ENCODE data around the gene GNAT1. TPM values are rescaled to one million over a fixed set of nuclear protein-coding genes. Genes with fewer than 3 reads are reported as not detected.

Gene GNAT1
- total RNA-seq, 1 donor from 2014 or later: not detected

- no peaks in the 10 kb centered on the region for H3K36me3 Mint-ChIP-seq (ENCODE audit: low read depth)
- peak; percentile 37 for DNase-seq (ENCODE audit: low read depth, low spot score)
- TF ChIP-seq CTCF (conservative IDR thresholded peaks at IDR 0.05): peak; percentile 29
- no peak within 1 kb of the TSS for H3K27ac Mint-ChIP-seq (ENCODE audit: unreplicated experiment)
- H3K9me3 Mint-ChIP-seq: no peaks in the 10 kb centered on the region
- peak within 1 kb of the TSS; percentile 88 for H3K4me3 Mint-ChIP-seq
- peaks cover 52% of the 10 kb centered on the region for H3K27me3 Mint-ChIP-seq (ENCODE audit: low read depth)
- peaks cover 38% of the 10 kb centered on the region for H3K4me1 Mint-ChIP-seq
These were observed 36.4 kb upstream of the GNAT1 start, which contains the start of gene SEMA3F for GRCh38 chr3:50154840-50155490. Gene SEMA3F (plus strand): TSS chr3:50155324. CDS start chr3:50159623, 4,299 bp downstream.

- Mint-ChIP-seq H3K9me3 (no peaks in the 10 kb centered on the region), H3K4me1 (peaks cover 32% of the 10 kb centered on the region), H3K27ac (ENCODE audit: unreplicated experiment) (no peak overlapping the region), H3K4me3 (peak overlapping the region; percentile 88), H3K36me3 (ENCODE audit: low read depth) (no peaks in the 10 kb centered on the region), H3K27me3 (ENCODE audit: low read depth) (peaks cover 49% of the 10 kb centered on the region)
- TF ChIP-seq CTCF (conservative IDR thresholded peaks at IDR 0.05): no peak
- no peak for DNase-seq (ENCODE audit: low read depth, low spot score)
These were observed 35.9 kb upstream of the GNAT1 start for GRCh38 chr3:50155491-50155878.

- DNase-seq (ENCODE audit: low read depth, low spot score): no peak
- no peaks in the 10 kb centered on the region for H3K36me3 Mint-ChIP-seq (ENCODE audit: low read depth)
- H3K4me1 Mint-ChIP-seq: peaks cover 30% of the 10 kb centered on the region
- no peak for TF ChIP-seq CTCF (conservative IDR thresholded peaks at IDR 0.05)
- H3K9me3 Mint-ChIP-seq: no peaks in the 10 kb centered on the region
- H3K27me3 Mint-ChIP-seq (ENCODE audit: low read depth): peaks cover 49% of the 10 kb centered on the region
- H3K27ac Mint-ChIP-seq (ENCODE audit: unreplicated experiment): no peak overlapping the region
- peak overlapping the region; percentile 88 for H3K4me3 Mint-ChIP-seq
These were observed 35.5 kb upstream of the GNAT1 start for GRCh38 chr3:50155891-50156290.

- Mint-ChIP-seq H3K4me3 (peak overlapping the region; percentile 38), H3K27ac (ENCODE audit: unreplicated experiment) (no peak overlapping the region), H3K4me1 (peaks cover 30% of the 10 kb centered on the region), H3K9me3 (no peaks in the 10 kb centered on the region), H3K36me3 (ENCODE audit: low read depth) (no peaks in the 10 kb centered on the region), H3K27me3 (ENCODE audit: low read depth) (peaks cover 49% of the 10 kb centered on the region)
- TF ChIP-seq CTCF (conservative IDR thresholded peaks at IDR 0.05): no peak
- no peak for DNase-seq (ENCODE audit: low read depth, low spot score)
These were observed 34.6 kb upstream of the GNAT1 start for GRCh38 chr3:50156549-50157493.

- Mint-ChIP-seq H3K27ac (ENCODE audit: unreplicated experiment) (no peak overlapping the region), H3K36me3 (ENCODE audit: low read depth) (no peaks in the 10 kb centered on the region), H3K27me3 (ENCODE audit: low read depth) (peaks cover 46% of the 10 kb centered on the region), H3K4me1 (peaks cover 30% of the 10 kb centered on the region), H3K9me3 (no peaks in the 10 kb centered on the region), H3K4me3 (no peak overlapping the region)
- no peak for DNase-seq (ENCODE audit: low read depth, low spot score)
- TF ChIP-seq CTCF (conservative IDR thresholded peaks at IDR 0.05): no peak
These were observed 33.4 kb upstream of the GNAT1 start for GRCh38 chr3:50157827-50158529.

Measured in neural crest cell (in vitro differentiated cells).